ENCODE data around the gene NUCKS1. TPM values are rescaled to one million over a fixed set of nuclear protein-coding genes. Genes with fewer than 3 reads are reported as not detected.
A peak's percentile ranks its signal among the peaks of the same experiment; 100 is the strongest.

Gene NUCKS1
- polyA plus RNA-seq, 1 donor = 106 TPM

DNA sequence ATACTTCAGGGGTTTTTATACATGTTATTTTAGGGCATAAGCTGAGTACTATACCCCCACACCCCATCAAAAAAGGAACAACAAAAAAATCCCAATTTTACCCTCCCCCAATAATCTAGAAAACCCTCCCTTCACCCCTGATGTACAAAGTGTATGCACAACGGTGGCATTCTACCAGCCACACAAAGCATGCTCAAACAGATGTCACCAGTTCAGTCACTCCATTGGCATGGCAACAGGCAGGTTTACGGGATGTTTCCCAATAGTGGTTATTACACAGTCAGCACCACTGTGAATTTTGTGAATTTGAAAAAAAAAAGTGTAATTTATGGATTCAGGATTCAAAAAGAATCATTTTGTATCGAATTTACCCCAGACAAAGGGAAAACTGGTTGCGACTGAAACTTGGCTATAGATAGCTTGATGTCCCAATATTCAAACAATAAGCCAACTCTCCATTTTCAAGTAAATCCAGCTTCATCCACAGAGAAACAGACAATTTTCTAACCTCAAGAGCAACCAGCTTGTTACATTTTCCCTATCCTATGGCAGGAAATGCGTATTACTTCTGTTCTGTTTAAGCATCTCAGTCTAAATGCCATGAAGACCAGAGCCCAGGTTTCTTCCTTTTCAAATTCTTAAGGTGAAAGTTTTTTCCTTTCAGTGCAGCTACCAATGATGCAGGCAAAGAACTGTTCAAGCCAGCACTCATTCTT is 35.6 kb downstream of the NUCKS1 start:
- Histone ChIP-seq H3K9me3 (ENCODE audit: control insufficient read depth, low read depth, low read length) (no peaks in the 10 kb centered on the region), H3K4me3 (ENCODE audit: low read length) (no peak overlapping the region), H3K27ac (ENCODE audit: low read length) (no peak overlapping the region), H3K4me1 (ENCODE audit: control insufficient read depth, insufficient read depth, low read length) (peaks cover 6% of the 10 kb centered on the region), H3K27me3 (ENCODE audit: control insufficient read depth, insufficient read depth, low read length) (no peaks in the 10 kb centered on the region), H3K36me3 (ENCODE audit: control insufficient read depth, insufficient read depth, low read length) (peaks cover 25% of the 10 kb centered on the region)
- 93% methylated on average over 3 of the region's 5 CpGs for WGBS (ENCODE audit: insufficient coverage, low lambda C conversion rate)
- no peak for DNase-seq

DNA sequence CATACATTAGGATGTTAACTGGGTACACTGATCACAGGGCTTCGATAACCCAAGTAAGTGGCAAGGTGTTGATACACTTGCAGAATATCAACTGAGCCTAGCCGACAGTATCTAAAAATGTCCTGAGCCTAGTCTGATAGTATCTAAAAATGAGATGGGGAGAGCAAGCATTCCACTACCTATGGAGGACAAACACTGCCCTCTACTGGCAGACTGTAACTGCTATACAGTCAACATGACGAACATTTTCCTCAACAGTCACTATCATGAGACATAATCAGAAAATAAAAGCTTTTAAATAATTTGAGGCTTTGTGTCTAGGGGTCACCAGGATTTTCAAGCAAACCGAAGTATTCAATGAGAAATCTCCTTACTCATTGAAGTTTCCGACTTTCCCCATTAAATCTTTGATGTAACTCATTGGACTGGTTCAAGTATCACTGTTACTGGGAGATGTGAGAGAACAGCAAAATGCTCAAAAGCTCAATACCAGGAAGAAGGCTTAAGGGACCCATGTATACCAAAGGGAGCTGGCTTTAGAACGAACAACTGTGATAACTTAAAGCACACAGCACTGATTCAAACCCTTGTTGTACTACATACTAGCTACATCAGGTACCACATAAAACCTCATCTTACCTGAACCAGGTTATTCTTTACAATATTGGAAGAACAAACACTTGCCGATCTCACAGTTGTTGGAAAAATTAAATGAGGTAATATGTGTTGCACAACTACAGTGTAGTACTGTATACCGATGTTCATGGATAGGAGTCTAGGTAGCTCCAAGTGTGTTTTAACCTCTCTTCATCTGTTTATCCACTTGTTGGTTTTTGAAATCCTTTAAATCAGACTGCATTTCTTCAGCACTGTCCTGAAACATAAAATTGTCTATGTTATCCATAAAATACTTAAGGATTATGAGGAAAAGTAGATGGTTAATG is 38.6 kb downstream of the NUCKS1 start:
- Histone ChIP-seq H3K27ac (ENCODE audit: low read length) (no peak overlapping the region), H3K36me3 (ENCODE audit: control insufficient read depth, insufficient read depth, low read length) (peaks cover 6% of the 10 kb centered on the region)
- 55% methylated on average over 4 of the region's 8 CpGs for WGBS (ENCODE audit: insufficient coverage, low lambda C conversion rate)

DNA sequence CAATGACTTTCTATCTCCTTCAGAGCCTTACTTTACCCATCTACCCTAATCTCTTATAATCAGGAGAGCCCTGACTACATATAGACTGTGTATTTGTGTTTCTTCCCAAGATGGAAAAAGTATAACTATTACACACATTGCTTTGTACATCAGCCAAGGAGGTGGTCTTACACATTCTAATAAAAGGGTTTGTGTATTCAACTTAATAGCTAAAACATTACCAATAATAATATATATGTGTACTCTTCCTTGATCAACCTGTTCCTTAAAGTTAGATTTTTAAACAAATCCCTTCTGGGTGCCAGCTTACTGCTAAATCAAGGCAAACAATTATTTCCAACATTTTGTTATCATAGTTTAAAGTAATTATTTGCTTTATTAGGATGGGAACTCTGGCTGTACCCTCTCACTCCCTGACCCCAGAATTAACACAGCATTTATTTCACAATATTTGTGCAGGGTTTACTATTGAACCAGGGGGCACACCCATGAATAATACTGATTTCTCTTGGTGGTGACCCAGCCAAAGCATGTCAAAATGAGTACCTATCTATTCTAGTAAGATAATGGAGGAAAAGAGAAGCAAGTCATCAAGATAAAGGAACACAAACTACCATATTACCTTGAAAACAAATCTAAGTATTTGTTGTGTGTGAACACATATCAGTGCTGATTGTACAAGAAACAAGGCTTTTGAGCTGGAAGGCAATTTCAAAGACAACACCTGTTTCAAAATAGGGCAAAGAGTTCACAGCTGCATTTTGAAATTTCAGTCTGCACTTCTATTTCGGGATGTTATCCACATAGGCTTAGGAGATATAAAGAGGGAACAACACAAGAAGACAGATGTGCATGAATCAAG is 39.5 kb downstream of the NUCKS1 start:
- WGBS (ENCODE audit: insufficient coverage, low lambda C conversion rate) = 50% methylated on average over 1 of the region's 1 CpG
- Histone ChIP-seq H3K36me3 (ENCODE audit: control insufficient read depth, insufficient read depth, low read length) (peaks cover 2% of the 10 kb centered on the region), H3K27ac (ENCODE audit: low read length) (no peak overlapping the region), H3K9me3 (ENCODE audit: control insufficient read depth, low read depth, low read length) (no peaks in the 10 kb centered on the region), H3K4me3 (ENCODE audit: low read length) (no peak overlapping the region), H3K27me3 (ENCODE audit: control insufficient read depth, insufficient read depth, low read length) (no peaks in the 10 kb centered on the region), H3K4me1 (ENCODE audit: control insufficient read depth, insufficient read depth, low read length) (peaks cover 6% of the 10 kb centered on the region)
- no peak for DNase-seq

More for the DNA sequence above, 38.6 kb downstream of the NUCKS1 start:
- Histone ChIP-seq H3K27me3 (ENCODE audit: control insufficient read depth, insufficient read depth, low read length) (no peaks in the 10 kb centered on the region), H3K4me3 (ENCODE audit: low read length) (no peak overlapping the region), H3K9me3 (ENCODE audit: control insufficient read depth, low read depth, low read length) (no peaks in the 10 kb centered on the region), H3K4me1 (ENCODE audit: control insufficient read depth, insufficient read depth, low read length) (peaks cover 6% of the 10 kb centered on the region)
- DNase-seq = peak; percentile 66 to 74

DNA sequence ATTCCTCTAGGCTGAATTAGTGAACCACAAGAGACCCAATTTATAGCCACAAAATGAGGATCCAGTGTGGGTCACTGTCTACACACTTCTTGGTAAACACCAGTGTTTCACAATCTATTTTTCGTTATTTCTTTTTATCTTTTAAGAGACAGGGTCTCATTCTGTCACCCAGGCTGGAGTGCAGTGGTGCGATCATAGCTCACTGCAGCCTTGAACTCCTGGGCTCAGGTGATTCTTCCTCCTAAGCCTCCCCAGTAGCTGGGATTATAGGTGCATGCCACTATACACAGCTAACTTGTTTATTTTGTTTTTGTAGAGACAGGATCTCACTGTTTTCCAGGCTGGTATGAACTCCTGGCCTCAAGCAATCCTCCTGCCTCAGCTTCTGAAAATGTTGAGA is 40.3 kb downstream of the NUCKS1 start:
- WGBS (ENCODE audit: insufficient coverage, low lambda C conversion rate) = no CpG with 5 or more reads among the region's 2 CpGs
- Histone ChIP-seq H3K4me3 (ENCODE audit: low read length) (no peak overlapping the region), H3K9me3 (ENCODE audit: control insufficient read depth, low read depth, low read length) (no peaks in the 10 kb centered on the region)

DNA sequence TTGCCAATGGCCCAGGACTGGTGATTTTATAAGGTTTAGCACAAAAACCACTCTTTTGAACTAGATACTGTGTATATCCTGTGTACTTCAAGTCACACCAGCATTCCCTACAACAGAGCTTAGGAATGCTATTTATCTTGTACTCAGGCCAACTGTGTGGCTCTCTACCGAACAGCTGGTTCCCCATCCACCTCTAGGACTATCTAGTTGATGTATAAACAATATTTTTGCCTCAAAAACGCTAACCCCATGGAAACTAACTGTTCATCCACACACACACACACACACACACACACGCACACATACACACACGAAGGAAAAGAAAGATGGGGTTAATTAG is 41.0 kb downstream of the NUCKS1 start:
- DNase-seq = no peak

More for the DNA sequence above, 40.3 kb downstream of the NUCKS1 start:
- H3K36me3 ChIP-seq (ENCODE audit: control insufficient read depth, insufficient read depth, low read length) = no peaks in the 10 kb centered on the region
- H3K27ac ChIP-seq (ENCODE audit: low read length) = no peak overlapping the region
- no peak for DNase-seq
- no peaks in the 10 kb centered on the region for H3K27me3 ChIP-seq (ENCODE audit: control insufficient read depth, insufficient read depth, low read length)
- H3K4me1 ChIP-seq (ENCODE audit: control insufficient read depth, insufficient read depth, low read length) = peaks cover 6% of the 10 kb centered on the region

DNA sequence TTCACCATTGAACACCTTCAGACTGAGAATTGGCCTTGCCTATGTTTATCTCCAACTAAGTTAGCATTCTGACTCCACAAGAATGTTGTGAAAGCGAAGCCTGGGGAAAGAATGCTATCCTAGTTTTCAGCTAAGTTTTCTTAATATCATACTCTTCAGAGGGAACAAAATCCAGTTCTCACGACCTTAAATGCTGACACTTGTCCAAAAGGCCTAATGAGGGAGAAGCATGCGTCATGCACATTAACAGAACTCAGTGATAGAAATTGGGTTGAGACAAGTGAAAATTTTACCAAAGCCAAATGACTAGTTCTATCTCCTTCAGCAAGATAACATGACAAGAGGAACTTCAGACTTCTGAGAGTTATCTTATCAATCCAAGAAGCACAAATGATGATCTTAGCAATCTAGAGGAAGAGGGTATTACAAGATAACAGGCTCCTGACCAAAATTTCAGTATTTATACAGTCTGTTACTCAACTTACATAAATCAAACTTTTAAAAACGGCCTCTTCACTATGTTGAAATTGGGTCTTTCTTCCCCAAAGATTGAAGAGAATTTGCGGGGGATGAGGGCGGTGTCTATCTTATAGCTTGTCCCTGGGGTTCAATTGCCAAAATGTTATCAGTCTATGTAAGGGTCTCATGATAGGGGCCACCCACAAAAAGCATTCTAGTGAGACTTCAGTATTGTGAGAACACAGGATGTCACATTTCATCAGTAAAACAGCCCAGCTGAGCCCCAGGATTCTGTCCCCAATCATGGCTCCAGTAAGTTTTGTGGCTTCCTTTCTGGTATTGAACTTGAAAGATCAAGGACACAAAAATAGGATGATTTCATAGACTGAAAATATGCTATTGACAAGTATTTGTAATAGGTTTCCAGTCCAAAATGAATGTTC is 43.1 kb downstream of the NUCKS1 start:
- no peak overlapping the region for H3K27ac ChIP-seq (ENCODE audit: low read length)
- H3K27me3 ChIP-seq (ENCODE audit: control insufficient read depth, insufficient read depth, low read length) = no peaks in the 10 kb centered on the region
- H3K4me1 ChIP-seq (ENCODE audit: control insufficient read depth, insufficient read depth, low read length) = peaks cover 6% of the 10 kb centered on the region
- 84% methylated on average over 3 of the region's 6 CpGs for WGBS (ENCODE audit: insufficient coverage, low lambda C conversion rate)
- no peak for DNase-seq
- H3K36me3 ChIP-seq (ENCODE audit: control insufficient read depth, insufficient read depth, low read length) = no peaks in the 10 kb centered on the region
- no peaks in the 10 kb centered on the region for H3K9me3 ChIP-seq (ENCODE audit: control insufficient read depth, low read depth, low read length)
- no peak overlapping the region for H3K4me3 ChIP-seq (ENCODE audit: low read length)

More for the DNA sequence above, 41.0 kb downstream of the NUCKS1 start:
- H3K9me3 ChIP-seq (ENCODE audit: control insufficient read depth, low read depth, low read length) = no peaks in the 10 kb centered on the region
- H3K27me3 ChIP-seq (ENCODE audit: control insufficient read depth, insufficient read depth, low read length) = no peaks in the 10 kb centered on the region
- H3K4me3 ChIP-seq (ENCODE audit: low read length) = no peak overlapping the region
- peaks cover 6% of the 10 kb centered on the region for H3K4me1 ChIP-seq (ENCODE audit: control insufficient read depth, insufficient read depth, low read length)
- H3K36me3 ChIP-seq (ENCODE audit: control insufficient read depth, insufficient read depth, low read length) = no peaks in the 10 kb centered on the region
- no CpG with 5 or more reads among the region's 4 CpGs for WGBS (ENCODE audit: insufficient coverage, low lambda C conversion rate)
- no peak overlapping the region for H3K27ac ChIP-seq (ENCODE audit: low read length)

DNA sequence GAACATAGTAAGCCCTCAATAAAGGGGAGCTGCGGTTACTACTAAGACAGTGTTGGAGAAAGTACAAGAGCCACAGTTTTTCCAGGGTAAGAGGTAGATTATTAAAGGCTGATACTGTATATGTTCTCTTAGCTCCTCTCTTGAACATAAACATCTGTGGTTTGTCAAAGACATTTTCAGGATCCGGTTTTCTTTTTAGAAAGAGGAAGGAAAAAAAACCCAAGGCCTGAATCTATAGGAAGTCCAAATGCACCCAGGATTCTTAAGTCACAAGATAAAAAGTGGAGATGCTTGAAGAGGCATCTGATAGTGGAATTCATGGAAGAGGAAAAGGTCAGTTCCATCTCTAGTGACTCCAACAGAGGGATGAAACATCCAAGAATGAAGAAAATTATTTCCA is 45.1 kb downstream of the NUCKS1 start:
- Histone ChIP-seq H3K4me1 (ENCODE audit: control insufficient read depth, insufficient read depth, low read length) (peaks cover 6% of the 10 kb centered on the region), H3K27ac (ENCODE audit: low read length) (no peak overlapping the region), H3K36me3 (ENCODE audit: control insufficient read depth, insufficient read depth, low read length) (no peaks in the 10 kb centered on the region), H3K9me3 (ENCODE audit: control insufficient read depth, low read depth, low read length) (no peaks in the 10 kb centered on the region), H3K4me3 (ENCODE audit: low read length) (no peak overlapping the region), H3K27me3 (ENCODE audit: control insufficient read depth, insufficient read depth, low read length) (no peaks in the 10 kb centered on the region)
- no peak for DNase-seq
- 67% methylated on average over 1 of the region's 2 CpGs for WGBS (ENCODE audit: insufficient coverage, low lambda C conversion rate)

DNA sequence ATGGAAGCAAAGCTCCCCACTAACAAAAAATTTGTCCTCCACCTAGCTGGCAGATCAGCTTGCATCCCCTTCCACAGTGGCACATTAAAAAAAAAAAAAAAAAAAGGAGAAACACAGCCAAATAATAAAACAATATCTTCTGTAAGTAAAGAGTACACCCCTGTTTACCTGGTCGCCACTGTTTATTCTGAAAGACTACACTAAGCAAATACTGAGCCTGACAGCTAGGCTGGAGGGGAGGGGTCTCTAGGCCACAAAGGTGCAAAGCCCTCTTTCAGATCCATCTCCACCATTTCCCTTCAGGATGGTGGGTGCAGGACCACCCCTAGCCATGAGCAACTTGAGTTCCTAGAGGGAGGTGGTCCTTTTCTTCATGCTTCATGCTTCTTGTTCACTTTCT is 46.9 kb downstream of the NUCKS1 start:
- H3K9me3 ChIP-seq (ENCODE audit: control insufficient read depth, low read depth, low read length) = no peaks in the 10 kb centered on the region
- H3K27ac ChIP-seq (ENCODE audit: low read length) = no peak overlapping the region
- no peaks in the 10 kb centered on the region for H3K4me1 ChIP-seq (ENCODE audit: control insufficient read depth, insufficient read depth, low read length)
- no peaks in the 10 kb centered on the region for H3K27me3 ChIP-seq (ENCODE audit: control insufficient read depth, insufficient read depth, low read length)
- H3K36me3 ChIP-seq (ENCODE audit: control insufficient read depth, insufficient read depth, low read length) = no peaks in the 10 kb centered on the region
- no CpG with 5 or more reads among the region's 1 CpG for WGBS (ENCODE audit: insufficient coverage, low lambda C conversion rate)
- DNase-seq = no peak
- no peak overlapping the region for H3K4me3 ChIP-seq (ENCODE audit: low read length)

DNA sequence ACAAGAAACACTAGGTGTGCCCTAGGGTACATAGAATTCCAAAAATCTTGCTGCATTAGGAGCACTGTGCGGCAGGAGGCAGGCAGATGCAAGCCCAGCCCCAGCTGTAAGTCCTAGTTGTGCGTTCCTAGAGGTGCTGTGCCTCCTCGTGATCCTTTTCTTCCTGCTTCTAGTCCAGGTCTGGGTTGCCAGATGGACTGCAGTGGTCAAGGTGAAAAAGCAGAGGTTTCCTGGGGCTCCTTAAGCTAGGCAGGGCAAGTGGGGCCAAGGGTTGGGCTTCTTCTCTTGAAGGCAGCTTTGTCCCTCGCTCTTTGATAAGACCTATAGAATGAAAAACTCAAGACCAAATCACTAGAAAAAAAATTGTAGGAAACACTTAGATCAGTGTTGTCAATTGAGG is 48.1 kb downstream of the NUCKS1 start:
- 80% methylated on average over 1 of the region's 4 CpGs for WGBS (ENCODE audit: insufficient coverage, low lambda C conversion rate)
- Histone ChIP-seq H3K9me3 (ENCODE audit: control insufficient read depth, low read depth, low read length) (no peaks in the 10 kb centered on the region), H3K4me1 (ENCODE audit: control insufficient read depth, insufficient read depth, low read length) (peaks cover 6% of the 10 kb centered on the region), H3K27ac (ENCODE audit: low read length) (no peak overlapping the region), H3K36me3 (ENCODE audit: control insufficient read depth, insufficient read depth, low read length) (no peaks in the 10 kb centered on the region), H3K27me3 (ENCODE audit: control insufficient read depth, insufficient read depth, low read length) (no peaks in the 10 kb centered on the region), H3K4me3 (ENCODE audit: low read length) (no peak overlapping the region)
- DNase-seq = no peak

All from large intestine (tissue), 3 donors.